IMR-90 (cell line): ENCODE measurements around the gene TEAD4. TPM values are rescaled to one million over a fixed set of nuclear protein-coding genes. Genes with fewer than 3 reads are reported as not detected.

Source experiments
- ATAC-seq: fragments of 200-7000 bp; cut with Tn5 transposase; 2 replicates; pipeline ENCODE4 v1.9.1; 2020; ENCODE audit warnings: low read depth, mild to moderate bottlenecking, moderate library complexity
- BruUV-seq: library from RNA; stranded (reverse); fragments of 400-500 nt; replicated peaks from 2 replicates; lab custom pipeline; 2021; lab: Mats Ljungman, UMichigan
- CTCF ChIA-PET: fragments of 300-600 bp; formaldehyde crosslinking; extraction: SDS; loops from one replicate; lab custom pipeline; 2021; ENCODE audit warnings: antibody characterized with exemption; lab: Yijun Ruan, JAX
- POLR2A ChIA-PET: fragments of 300-600 bp; sonication (Branson Sonifier 250); formaldehyde crosslinking; loops from one replicate; lab custom pipeline; 2022; ENCODE audit warnings: antibody characterized with exemption; ENCODE audit not compliant: unreplicated experiment; lab: Charles Lee
- DNase-seq: peaks from one replicate; pipeline ENCODE4 v3.0.0; 2013
- H2AFZ ChIP-seq: replicated peaks from 2 replicates; pipeline ENCODE3; 2013; ENCODE audit warnings: low read length, mild to moderate bottlenecking; ENCODE audit not compliant: poor library complexity
- H2AK5ac ChIP-seq: 2 replicates; pipeline ENCODE4 v1.6.1; 2013; ENCODE audit warnings: low read depth, low read length, inconsistent platforms
- H2AK9ac ChIP-seq: replicated peaks from 2 replicates; pipeline ENCODE3; 2013; ENCODE audit warnings: mild to moderate bottlenecking, low read depth, low read length, moderate library complexity; ENCODE audit not compliant: poor library complexity
- H2BK120ac ChIP-seq: 2 replicates; pipeline ENCODE4 v1.6.1; 2013; ENCODE audit warnings: low read depth, low read length, inconsistent platforms
- H2BK15ac ChIP-seq: 3 replicates; pipeline ENCODE4 v1.6.1; 2013; ENCODE audit warnings: low read depth, low read length, inconsistent platforms
- H2BK20ac ChIP-seq: 2 replicates; pipeline ENCODE4 v1.6.1; 2013; ENCODE audit warnings: low read depth, mild to moderate bottlenecking, inconsistent platforms, low read length, moderate library complexity
- H2BK5ac ChIP-seq: 2 replicates; pipeline ENCODE4 v1.6.1; 2013; ENCODE audit warnings: mild to moderate bottlenecking, low read depth, low read length, inconsistent platforms; ENCODE audit not compliant: poor library complexity, severe bottlenecking
- H3K14ac ChIP-seq: replicated peaks from 2 replicates; pipeline ENCODE4 v1.6.1; 2013; ENCODE audit warnings: low read depth, low read length, inconsistent platforms
- H3K18ac ChIP-seq: 2 replicates; pipeline ENCODE4 v1.6.1; 2013; ENCODE audit warnings: low read depth, low read length, control low read depth
- H3K23ac ChIP-seq: 2 replicates; pipeline ENCODE4 v1.6.1; 2013; ENCODE audit warnings: low read depth, low read length, inconsistent platforms
- H3K27ac ChIP-seq: 2 replicates; pipeline ENCODE4 v1.5.1; 2013; ENCODE audit warnings: mild to moderate bottlenecking, control low read depth, low read length; ENCODE audit not compliant: insufficient read depth
- H3K27me3 ChIP-seq: 2 replicates; pipeline ENCODE4 v1.6.1; 2013; ENCODE audit warnings: low read length; ENCODE audit not compliant: control insufficient read depth, insufficient read depth
- H3K36me3 ChIP-seq: 2 replicates; pipeline ENCODE4 v1.6.1; 2013; ENCODE audit warnings: low read length, mixed read lengths; ENCODE audit not compliant: control insufficient read depth, insufficient read depth
- H3K4ac ChIP-seq: 2 replicates; pipeline ENCODE4 v1.6.1; 2013; ENCODE audit warnings: low read depth, low read length, inconsistent platforms
- H3K4me1 ChIP-seq: 2 replicates; pipeline ENCODE4 v1.6.1; 2013; ENCODE audit warnings: low read length, mixed read lengths; ENCODE audit not compliant: control insufficient read depth, insufficient read depth
- H3K4me2 ChIP-seq: 2 replicates; pipeline ENCODE4 v1.6.1; 2013; ENCODE audit warnings: low read depth, mild to moderate bottlenecking, control low read depth, low read length, moderate library complexity
- H3K4me3 ChIP-seq: 2 replicates; pipeline ENCODE4 v1.5.1; 2013; ENCODE audit warnings: low read depth, mild to moderate bottlenecking, control low read depth, low read length, moderate library complexity; ENCODE audit not compliant: insufficient read depth
- H3K56ac ChIP-seq: 2 replicates; pipeline ENCODE4 v1.6.1; 2013; ENCODE audit warnings: low read length, inconsistent platforms; ENCODE audit not compliant: insufficient read depth; ENCODE audit errors: extremely low read depth
- H3K79me1 ChIP-seq, 2 experiments: 2 replicates each; pipeline ENCODE4 v1.6.1; 2013; ENCODE audit warnings: low read length in 2 of 2, inconsistent platforms in 1 of 2, low read depth in 1 of 2
- H3K9ac ChIP-seq: 2 replicates; pipeline ENCODE4 v1.6.1; 2013; ENCODE audit warnings: low read depth, low read length, control low read depth
- H3K9me1 ChIP-seq: 2 replicates; pipeline ENCODE4 v1.6.1; 2013; ENCODE audit warnings: low read length, inconsistent platforms; ENCODE audit not compliant: insufficient read depth
- H3K9me3 ChIP-seq: 2 replicates; pipeline ENCODE4 v1.6.1; 2013; ENCODE audit warnings: low read length; ENCODE audit not compliant: control insufficient read depth, insufficient read depth
- H4K20me1 ChIP-seq: 2 replicates; pipeline ENCODE4 v1.6.1; 2013; ENCODE audit warnings: low read length, inconsistent platforms; ENCODE audit not compliant: insufficient read depth
- H4K5ac ChIP-seq: 2 replicates; pipeline ENCODE4 v1.6.1; 2013; ENCODE audit warnings: mild to moderate bottlenecking, low read depth, low read length, control low read depth
- H4K8ac ChIP-seq, 2 experiments: 2 replicates each; pipeline ENCODE4 v1.6.1; 2013; ENCODE audit warnings: low read depth in 2 of 2, low read length in 2 of 2, control low read depth in 1 of 2, inconsistent platforms in 1 of 2
- H4K91ac ChIP-seq: 2 replicates; pipeline ENCODE4 v1.6.1; 2013; ENCODE audit warnings: low read depth, low read length, inconsistent platforms; ENCODE audit not compliant: insufficient read depth
- BHLHE40 ChIP-seq: fragments of 150-350 bp; IDR thresholded peaks from 2 replicates; pipeline ENCODE4 v1.6.1; 2016; ENCODE audit warnings: mild to moderate bottlenecking, low read depth, low read length
- CEBPB ChIP-seq: IDR thresholded peaks from 2 replicates; pipeline ENCODE4 v1.6.1; 2012; ENCODE audit warnings: low read depth, low read length, improper control_type of control experiment
- CHD1 ChIP-seq: IDR thresholded peaks from 2 replicates; pipeline ENCODE4 v1.6.1; 2012; ENCODE audit warnings: low read depth, low read length, improper control_type of control experiment
- FOS ChIP-seq: fragments of 150-350 bp; IDR thresholded peaks from 2 replicates; pipeline ENCODE4 v1.6.1; 2016; ENCODE audit warnings: low read depth, low read length
- MAFK ChIP-seq: IDR thresholded peaks from 2 replicates; pipeline ENCODE4 v1.6.1; 2012; ENCODE audit warnings: low read depth, low read length, improper control_type of control experiment
- MAZ ChIP-seq: IDR thresholded peaks from 2 replicates; pipeline ENCODE4 v1.6.1; 2012; ENCODE audit warnings: low read depth, mild to moderate bottlenecking, low read length, improper control_type of control experiment, moderate library complexity, borderline replicate concordance
- MXI1 ChIP-seq: IDR thresholded peaks from 2 replicates; pipeline ENCODE4 v1.6.1; 2012; ENCODE audit warnings: low read depth, mild to moderate bottlenecking, low read length, moderate library complexity, borderline replicate concordance
- NFE2L2 ChIP-seq: fragments of 150-350 bp; IDR thresholded peaks from 2 replicates; pipeline ENCODE4 v1.6.1; 2016; ENCODE audit warnings: low read depth, mild to moderate bottlenecking, low read length
- POLR2A ChIP-seq: IDR thresholded peaks from 2 replicates; pipeline ENCODE4 v1.6.1; 2012; ENCODE audit warnings: mild to moderate bottlenecking, low read depth, low read length
- RAD21 ChIP-seq: IDR thresholded peaks from 2 replicates; pipeline ENCODE4 v1.6.1; 2012; ENCODE audit warnings: low read length, improper control_type of control experiment
- RCOR1 ChIP-seq: IDR thresholded peaks from 2 replicates; pipeline ENCODE4 v1.6.1; 2012; ENCODE audit warnings: mild to moderate bottlenecking, low read length, improper control_type of control experiment; ENCODE audit not compliant: insufficient replicate concordance
- RFX5 ChIP-seq: IDR thresholded peaks from 2 replicates; pipeline ENCODE4 v1.8.0; 2012; ENCODE audit warnings: low read depth, mild to moderate bottlenecking, low read length, moderate library complexity
- SMC3 ChIP-seq: fragments of 150-350 bp; IDR thresholded peaks from 2 replicates; pipeline ENCODE4 v1.6.1; 2016; ENCODE audit warnings: low read depth, mild to moderate bottlenecking, antibody characterized with exemption, low read length, moderate library complexity
- WGBS, 2 experiments: methylation state at CpG; one replicate each; pipeline versions ENCODE4 v1.1.5 to v1.1.7; 2013; ENCODE audit warnings: missing lambda C conversion rate in 2 of 2; ENCODE audit not compliant: insufficient read length in 1 of 2; ENCODE audit errors: extremely low coverage in 2 of 2; 5-methylcytosine and 5-hydroxymethylcytosine counted together
- dilution Hi-C: fragments of 300-500 bp; cut with HindIII; formaldehyde crosslinking; loops from one replicate; pipeline ENCODE4 v1.14.3; 2018; ENCODE audit warnings: low sequenced_read_pairs; ENCODE audit not compliant: unreplicated experiment
- in situ Hi-C: fragments of 300-500 bp; cut with MboI; formaldehyde crosslinking; loops from 3 replicates; pipeline ENCODE4 v1.14.3; 2019; ENCODE audit warnings: low sequenced_read_pairs, inconsistent platforms, mixed read lengths
- intact Hi-C: fragments of 100-400 bp; cut with micrococcal nuclease; formaldehyde crosslinking; loops from 2 replicates; pipeline ENCODE4 v1.10.0; 2022
- polyA plus RNA-seq, 3 experiments: library from polyadenylated mRNA; depleted of rRNA; stranded (reverse); fragments of >200 nt; gene quantifications; 2 replicates each; pipeline ENCODE4 v1.2.3, GENCODE V29; 2012; ENCODE audit warnings: low replicate concordance in 1 of 3
- total RNA-seq: library from RNA; depleted of rRNA; stranded (reverse); fragments of >200 nt; gene quantifications from 2 replicates; pipeline ENCODE4 v1.2.3, GENCODE V29; 2012
- TF ChIP-seq, protein P1 (sequence below): conservative IDR thresholded peaks from 2 replicates; pipeline ENCODE4 v1.5.1; 2012; ENCODE audit warnings: mild to moderate bottlenecking, low read depth, low read length, improper control_type of control experiment
- TF ChIP-seq, protein P2 (sequence below): fragments of 150-350 bp; IDR thresholded peaks from 2 replicates; pipeline ENCODE4 v1.6.1; 2016; ENCODE audit warnings: low read depth, mild to moderate bottlenecking, low read length, moderate library complexity, borderline replicate concordance

TEAD4 gene
- total and polyA plus RNA-seq, 2 of the 4 experiments (the other 2 are of a cell fraction), result 8.8 to 24.9 TPM

DNA sequence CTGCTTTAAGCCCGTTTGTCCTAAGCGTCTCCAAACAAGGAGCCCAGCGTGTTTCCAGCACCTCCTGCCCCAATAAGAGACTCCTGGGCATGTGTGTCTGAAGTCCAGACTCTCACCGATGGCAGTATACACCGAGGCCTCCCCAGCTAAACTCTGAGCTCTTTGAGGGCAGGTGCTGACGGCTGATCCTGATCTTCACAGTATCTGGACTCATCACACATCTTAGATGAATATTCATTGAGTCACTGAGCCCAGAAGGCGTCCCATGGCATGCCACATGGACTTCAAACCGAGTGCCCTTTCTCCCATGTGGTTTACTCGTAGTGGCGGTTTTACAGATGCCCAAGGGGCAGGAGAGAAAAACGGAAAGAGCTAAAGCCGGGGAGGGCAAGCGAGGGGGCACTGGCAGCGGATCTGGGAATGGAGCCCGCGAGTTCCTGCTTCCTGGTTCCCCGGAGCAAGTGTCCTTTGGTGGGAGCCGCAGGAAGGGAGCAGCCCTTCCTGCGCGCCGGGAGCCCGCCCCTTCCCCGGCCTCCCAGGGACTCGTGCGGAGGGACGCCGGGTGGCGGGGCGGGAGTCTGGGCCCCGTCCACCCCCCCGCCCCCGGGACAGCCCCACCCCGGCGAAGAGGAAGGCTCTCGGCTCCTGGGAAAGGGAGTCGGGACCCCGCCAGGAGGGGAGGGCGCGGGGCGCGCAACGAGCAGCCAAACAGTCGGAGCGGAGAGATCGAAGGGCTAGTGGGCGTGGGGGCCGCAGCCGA, 585 bp upstream of the TEAD4 start:
- Histone ChIP-seq H3K4ac (peak overlapping the region; percentile 77), H3K23ac (peak overlapping the region; percentile 85), H2BK20ac (peak overlapping the region; percentile 3; the same call in 1 of the 2 replicates), H3K27me3 (no peaks in the 10 kb centered on the region), H2AK9ac (peak overlapping the region; percentile 75), H2AK5ac (peak overlapping the region; percentile 59), H4K5ac (peak overlapping the region; percentile 76), H3K9me3 (no peaks in the 10 kb centered on the region), H4K8ac (peak overlapping the region; percentile 74 to 91), H3K4me2 (peak overlapping the region; percentile 82), H3K27ac (peak overlapping the region; percentile 92), H3K79me1 (peaks cover 6 to 51% of the 10 kb centered on the region in 2 experiments; a peak in 3 of 4 replicates), H3K18ac (peak overlapping the region; percentile 84), H2BK5ac (peak overlapping the region; percentile 87), H3K9ac (peak overlapping the region; percentile 91), H3K4me3 (peak overlapping the region; percentile 73), H3K14ac (peak overlapping the region; percentile 95), H3K56ac (peak overlapping the region; percentile 51), H2BK15ac (peak overlapping the region; percentile 71; the same call in 2 of the 3 replicates), H2AFZ (peak overlapping the region; percentile 92), H3K4me1 (peaks cover 15% of the 10 kb centered on the region), H4K91ac (peak overlapping the region; percentile 89), H3K36me3 (no peaks in the 10 kb centered on the region), H2BK120ac (peak overlapping the region; percentile 79), H3K9me1 (peaks cover 28% of the 10 kb centered on the region), H4K20me1 (peaks cover 20% of the 10 kb centered on the region)
- intact Hi-C loops, result loop anchor here (2.0 kb wide), 1 partner anchor 76 kb away; no protein-coding TSS in a partner anchor
- in situ Hi-C loops, result no loop called here
- ChIA-PET POLR2A (no interaction called here), CTCF (no interaction called here)
- 3% methylated on average over 12 of the region's 48 CpGs; no CpG with 5 or more reads in 1 of the 2 experiments for WGBS, 2 experiments
- peak; percentile 77 for ATAC-seq
- peak; percentile 67 for DNase-seq
- no TSS peak for BruUV-seq
- dilution Hi-C loops, result no loop called here
- no peak for TF ChIP-seq FOS
- TF ChIP-seq BHLHE40, result peak; percentile 40; the same call in 1 of the 2 replicates
- TF ChIP-seq POLR2A, result peak; percentile 39
- no peak for TF ChIP-seq CHD1
- TF ChIP-seq, protein P1, sequence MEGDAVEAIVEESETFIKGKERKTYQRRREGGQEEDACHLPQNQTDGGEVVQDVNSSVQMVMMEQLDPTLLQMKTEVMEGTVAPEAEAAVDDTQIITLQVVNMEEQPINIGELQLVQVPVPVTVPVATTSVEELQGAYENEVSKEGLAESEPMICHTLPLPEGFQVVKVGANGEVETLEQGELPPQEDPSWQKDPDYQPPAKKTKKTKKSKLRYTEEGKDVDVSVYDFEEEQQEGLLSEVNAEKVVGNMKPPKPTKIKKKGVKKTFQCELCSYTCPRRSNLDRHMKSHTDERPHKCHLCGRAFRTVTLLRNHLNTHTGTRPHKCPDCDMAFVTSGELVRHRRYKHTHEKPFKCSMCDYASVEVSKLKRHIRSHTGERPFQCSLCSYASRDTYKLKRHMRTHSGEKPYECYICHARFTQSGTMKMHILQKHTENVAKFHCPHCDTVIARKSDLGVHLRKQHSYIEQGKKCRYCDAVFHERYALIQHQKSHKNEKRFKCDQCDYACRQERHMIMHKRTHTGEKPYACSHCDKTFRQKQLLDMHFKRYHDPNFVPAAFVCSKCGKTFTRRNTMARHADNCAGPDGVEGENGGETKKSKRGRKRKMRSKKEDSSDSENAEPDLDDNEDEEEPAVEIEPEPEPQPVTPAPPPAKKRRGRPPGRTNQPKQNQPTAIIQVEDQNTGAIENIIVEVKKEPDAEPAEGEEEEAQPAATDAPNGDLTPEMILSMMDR, result no peak
- TF ChIP-seq, protein P2, sequence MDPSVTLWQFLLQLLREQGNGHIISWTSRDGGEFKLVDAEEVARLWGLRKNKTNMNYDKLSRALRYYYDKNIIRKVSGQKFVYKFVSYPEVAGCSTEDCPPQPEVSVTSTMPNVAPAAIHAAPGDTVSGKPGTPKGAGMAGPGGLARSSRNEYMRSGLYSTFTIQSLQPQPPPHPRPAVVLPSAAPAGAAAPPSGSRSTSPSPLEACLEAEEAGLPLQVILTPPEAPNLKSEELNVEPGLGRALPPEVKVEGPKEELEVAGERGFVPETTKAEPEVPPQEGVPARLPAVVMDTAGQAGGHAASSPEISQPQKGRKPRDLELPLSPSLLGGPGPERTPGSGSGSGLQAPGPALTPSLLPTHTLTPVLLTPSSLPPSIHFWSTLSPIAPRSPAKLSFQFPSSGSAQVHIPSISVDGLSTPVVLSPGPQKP, result no peak
- no peak for TF ChIP-seq NFE2L2
- TF ChIP-seq RAD21, result no peak
- no peak for TF ChIP-seq RCOR1
- no peak for TF ChIP-seq RFX5
- no peak for TF ChIP-seq CEBPB
- no peak for TF ChIP-seq MAZ
- TF ChIP-seq MXI1, result peak; percentile 88; the same call in 1 of the 2 replicates
- TF ChIP-seq SMC3, result no peak
- no peak for TF ChIP-seq MAFK
